ENCODE measurements around the gene OST4. TPM values are rescaled to one million over a fixed set of nuclear protein-coding genes. Genes with fewer than 3 reads are reported as not detected.

Gene OST4
- total RNA-seq, 4 donors from 2014 or later, result 111 to 217 (median 166) TPM

DNA sequence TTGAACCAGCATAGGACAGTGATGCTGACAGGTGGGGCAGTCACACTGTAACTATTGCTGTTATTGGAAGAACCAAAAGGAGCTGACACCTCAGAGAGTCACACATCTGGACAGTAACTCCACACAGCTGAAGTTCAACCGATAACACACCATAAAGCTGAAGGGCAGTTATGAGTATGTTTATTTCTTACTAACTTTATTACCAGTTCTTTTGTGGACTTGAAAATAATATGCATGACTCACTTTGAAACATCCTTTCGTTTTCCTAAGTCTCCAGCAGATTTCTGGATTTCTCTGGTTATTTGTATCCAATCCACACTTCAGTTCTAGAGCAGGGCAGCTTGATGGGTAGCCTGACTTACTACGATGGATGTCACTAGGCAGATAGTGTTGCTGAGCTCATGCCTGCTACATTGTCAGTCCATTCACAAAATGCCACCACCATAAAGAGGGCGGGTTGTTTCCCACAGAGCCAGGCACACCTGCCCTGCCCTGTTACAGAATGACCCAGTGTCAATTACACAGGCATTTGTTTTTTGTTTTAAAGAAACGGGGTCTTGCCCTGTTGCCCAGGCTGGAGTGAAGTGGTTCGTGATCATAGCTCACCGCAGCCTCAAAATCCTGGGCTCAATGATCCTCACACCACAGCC lies 28.3 kb downstream of the OST4 start:
- 85 to 86% methylated on average over 7 of the region's 7 CpGs for WGBS, 2 donors
- Histone ChIP-seq H3K27ac (no peak overlapping the region), H3K4me3 (no peak overlapping the region), H3K27me3 (no peaks in the 10 kb centered on the region), H3K9me3 (no peaks in the 10 kb centered on the region), H3K36me3 (peaks cover 0 to 40% (median 24%) of the 10 kb centered on the region in 3 donors), H3K4me1 (no peaks in the 10 kb centered on the region)
- no peak for TF ChIP-seq EP300 (IDR thresholded peaks at IDR 0.05)
- TF ChIP-seq, protein P1, sequence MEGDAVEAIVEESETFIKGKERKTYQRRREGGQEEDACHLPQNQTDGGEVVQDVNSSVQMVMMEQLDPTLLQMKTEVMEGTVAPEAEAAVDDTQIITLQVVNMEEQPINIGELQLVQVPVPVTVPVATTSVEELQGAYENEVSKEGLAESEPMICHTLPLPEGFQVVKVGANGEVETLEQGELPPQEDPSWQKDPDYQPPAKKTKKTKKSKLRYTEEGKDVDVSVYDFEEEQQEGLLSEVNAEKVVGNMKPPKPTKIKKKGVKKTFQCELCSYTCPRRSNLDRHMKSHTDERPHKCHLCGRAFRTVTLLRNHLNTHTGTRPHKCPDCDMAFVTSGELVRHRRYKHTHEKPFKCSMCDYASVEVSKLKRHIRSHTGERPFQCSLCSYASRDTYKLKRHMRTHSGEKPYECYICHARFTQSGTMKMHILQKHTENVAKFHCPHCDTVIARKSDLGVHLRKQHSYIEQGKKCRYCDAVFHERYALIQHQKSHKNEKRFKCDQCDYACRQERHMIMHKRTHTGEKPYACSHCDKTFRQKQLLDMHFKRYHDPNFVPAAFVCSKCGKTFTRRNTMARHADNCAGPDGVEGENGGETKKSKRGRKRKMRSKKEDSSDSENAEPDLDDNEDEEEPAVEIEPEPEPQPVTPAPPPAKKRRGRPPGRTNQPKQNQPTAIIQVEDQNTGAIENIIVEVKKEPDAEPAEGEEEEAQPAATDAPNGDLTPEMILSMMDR (IDR thresholded peaks at IDR 0.05), result no peak
- no peak for TF ChIP-seq POLR2A (IDR thresholded peaks at IDR 0.05)
- no peak for DNase-seq (ENCODE audit: low spot score in 2 of 2)

DNA sequence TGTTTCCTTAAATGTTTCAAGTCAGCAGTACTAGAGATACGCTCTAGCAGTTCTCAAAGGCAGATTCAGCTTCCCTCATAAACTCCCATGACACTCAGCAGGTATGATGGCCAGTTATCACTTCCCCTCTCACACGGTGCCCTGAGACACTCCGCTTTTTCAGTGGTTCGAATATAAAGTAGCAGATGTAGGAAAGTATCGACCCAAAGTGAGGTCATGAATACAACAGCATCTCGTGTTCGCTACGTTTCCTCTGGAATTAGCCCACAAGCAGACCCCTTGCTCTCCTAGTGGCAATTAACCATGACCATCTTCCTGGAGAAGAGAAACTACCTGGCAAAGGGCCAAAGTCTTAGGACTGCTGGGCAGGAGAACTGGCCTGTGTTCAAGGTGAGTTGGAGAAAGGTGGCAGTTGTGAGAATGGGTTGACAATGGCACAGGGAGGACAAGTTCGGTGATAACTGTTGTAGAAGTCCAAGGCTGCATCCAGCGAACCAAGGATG lies 29.2 kb downstream of the OST4 start:
- no peaks in the 10 kb centered on the region for H3K4me1 ChIP-seq
- no peak overlapping the region for H3K27ac ChIP-seq
- no peaks in the 10 kb centered on the region for H3K9me3 ChIP-seq
- H3K27me3 ChIP-seq, result no peaks in the 10 kb centered on the region
- TF ChIP-seq, protein P1 (IDR thresholded peaks at IDR 0.05), result no peak
- no peak for TF ChIP-seq POLR2A (IDR thresholded peaks at IDR 0.05)
- no peak for TF ChIP-seq EP300 (IDR thresholded peaks at IDR 0.05)
- no peak overlapping the region for H3K4me3 ChIP-seq
- no peak for DNase-seq (ENCODE audit: low spot score in 2 of 2)
- peaks cover 0 to 49% (median 33%) of the 10 kb centered on the region in 3 donors for H3K36me3 ChIP-seq
- WGBS, 2 donors, result 71 to 74% methylated on average over 10 of the region's 10 CpGs

DNA sequence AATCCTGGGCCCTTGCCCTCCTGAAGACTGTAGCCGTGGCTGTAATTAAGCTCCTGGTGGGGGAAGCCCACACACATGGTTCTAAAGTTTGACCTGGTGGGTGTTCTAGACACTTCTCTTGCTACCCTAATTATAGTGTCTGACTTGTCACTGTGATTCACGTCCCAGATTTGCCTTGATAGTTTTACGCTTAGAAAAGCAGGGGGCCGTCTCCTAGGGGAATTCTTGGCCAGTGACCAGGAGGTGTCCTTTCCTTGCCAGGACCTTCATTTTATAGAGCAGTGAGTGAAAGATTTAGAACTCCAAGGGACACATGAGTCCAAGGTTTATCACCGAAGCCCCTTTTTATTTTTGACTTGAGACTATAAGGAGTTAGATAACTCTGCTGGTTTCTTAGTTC lies 29.7 kb downstream of the OST4 start:
- WGBS, 2 donors, result 39 to 54% methylated on average over 5 of the region's 5 CpGs
- no peaks in the 10 kb centered on the region for H3K4me1 ChIP-seq
- no peak for TF ChIP-seq EP300 (IDR thresholded peaks at IDR 0.05)
- TF ChIP-seq POLR2A (IDR thresholded peaks at IDR 0.05), result no peak
- no peak overlapping the region for H3K27ac ChIP-seq
- H3K36me3 ChIP-seq, result peaks cover 0 to 53% (median 37%) of the 10 kb centered on the region in 3 donors
- H3K4me3 ChIP-seq, result no peak overlapping the region
- H3K9me3 ChIP-seq, result no peaks in the 10 kb centered on the region
- no peak for DNase-seq (ENCODE audit: low spot score in 2 of 2)
- H3K27me3 ChIP-seq, result no peaks in the 10 kb centered on the region

DNA sequence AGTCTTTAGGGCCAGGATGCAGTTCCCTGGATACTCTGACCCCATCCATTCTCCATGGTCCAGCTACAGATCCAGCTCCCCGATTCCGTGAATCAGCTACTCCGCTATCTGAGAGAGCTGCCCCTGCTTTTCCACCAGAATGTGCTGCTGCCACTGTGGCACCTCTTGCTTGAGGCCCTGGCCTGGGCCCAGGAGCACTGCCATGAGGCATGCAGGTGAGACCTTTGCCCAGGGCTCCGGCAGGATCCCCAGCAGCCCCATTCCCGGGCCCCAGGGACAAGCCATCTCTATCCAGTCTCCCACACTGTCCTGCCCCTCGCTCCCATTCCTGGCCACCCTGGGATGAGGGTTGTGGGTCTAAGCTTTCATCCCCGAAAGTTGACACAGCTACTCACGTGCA lies 31.2 kb downstream of the OST4 start:
- TF ChIP-seq EP300 (IDR thresholded peaks at IDR 0.05) (no peak), POLR2A (IDR thresholded peaks at IDR 0.05) (no peak)
- TF ChIP-seq, protein P1 (IDR thresholded peaks at IDR 0.05), result no peak
- WGBS, 2 donors, result 92 to 93% methylated on average over 8 of the region's 8 CpGs
- Histone ChIP-seq H3K9me3 (no peaks in the 10 kb centered on the region), H3K27me3 (no peaks in the 10 kb centered on the region), H3K36me3 (peaks cover 0 to 68% (median 52%) of the 10 kb centered on the region in 3 donors), H3K4me1 (peaks cover 0 to 5% (median 0%) of the 10 kb centered on the region in 4 donors), H3K4me3 (no peak overlapping the region), H3K27ac (no peak overlapping the region)
- no peak for DNase-seq (ENCODE audit: low spot score in 2 of 2)

- TF ChIP-seq, protein P1 (IDR thresholded peaks at IDR 0.05), result no peak
- TF ChIP-seq EP300 (IDR thresholded peaks at IDR 0.05), result no peak
- no peak overlapping the region for H3K4me3 ChIP-seq
- DNase-seq (ENCODE audit: low spot score in 2 of 2), result no peak
- WGBS, 2 donors, result 95 to 99% methylated on average over 7 of the region's 7 CpGs
- peaks cover 0 to 72% (median 56%) of the 10 kb centered on the region in 3 donors for H3K36me3 ChIP-seq
- no peaks in the 10 kb centered on the region for H3K9me3 ChIP-seq
- no peak overlapping the region for H3K27ac ChIP-seq
- peaks cover 0 to 9% (median under 1%) of the 10 kb centered on the region in 4 donors for H3K4me1 ChIP-seq
- H3K27me3 ChIP-seq, result no peaks in the 10 kb centered on the region
These were observed 31.6 kb downstream of the OST4 start for GRCh38 chr2:27039871-27040270.

Measured in tibial nerve (tissue), 4 donors.